Activated CD4-positive, alpha-beta T cell treated with anti-CD3 and anti-CD28 coated beads, Interleukin-10, Interleukin-2, amounts not matched to agents 100 ng/mL and 50 ng/mL, durations not matched to agents 16 hours and 8 hours (primary cell): Measurements from ENCODE around the gene SLC44A3.
"Not testable (repeated sequence)": the region's sequence is repeated elsewhere in the genome, so short reads cannot be mapped to it uniquely, and the experiment has no call there.

Experiments
- DNase-seq: peaks from one replicate; pipeline ENCODE4 v3.0.0-alpha.2; 2020

SLC44A3 gene

DNA sequence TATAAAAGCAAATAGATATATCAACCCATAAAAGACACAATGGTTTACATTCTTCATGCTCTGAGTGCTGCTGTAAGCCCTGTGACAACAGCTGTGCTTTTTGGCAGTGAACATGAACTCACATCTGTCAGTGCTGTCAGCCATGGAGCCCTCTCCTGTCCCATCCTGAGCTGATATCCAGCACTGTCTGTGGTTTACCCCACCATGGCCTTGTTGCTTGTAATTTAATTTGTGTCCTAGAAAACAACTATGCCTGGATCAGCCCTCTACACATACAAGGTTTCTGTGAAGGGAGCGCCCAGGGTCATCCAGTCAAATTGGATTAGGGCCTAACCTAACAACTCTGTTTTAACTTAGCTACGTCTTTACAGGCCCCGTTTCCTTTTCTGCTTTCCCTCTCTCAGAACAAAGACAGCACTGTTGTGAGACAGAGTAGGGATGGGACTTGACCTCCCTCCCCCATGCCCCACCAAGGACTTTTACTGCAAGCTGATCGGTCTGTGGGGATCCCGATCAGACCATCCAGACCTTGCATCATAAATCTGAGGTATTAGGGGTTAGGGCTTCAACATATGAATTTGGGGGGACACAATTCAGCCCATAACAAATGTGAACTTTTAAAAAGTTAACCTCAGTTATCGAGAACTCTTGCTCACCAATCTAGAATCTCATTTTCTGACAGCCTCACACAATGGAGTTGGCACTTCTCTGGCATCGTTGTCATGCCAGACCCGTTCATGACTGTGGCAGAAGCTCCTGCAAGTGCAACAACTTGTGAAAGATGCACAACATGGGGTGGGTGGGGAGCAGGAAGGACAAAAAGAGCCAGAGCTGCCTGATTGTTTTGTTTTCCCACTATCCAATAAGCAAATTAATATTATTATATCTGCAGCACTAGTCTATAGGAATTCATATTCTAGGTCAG lies 16.4 kb upstream of the SLC44A3 start:
- DNase-seq: no peak

DNA sequence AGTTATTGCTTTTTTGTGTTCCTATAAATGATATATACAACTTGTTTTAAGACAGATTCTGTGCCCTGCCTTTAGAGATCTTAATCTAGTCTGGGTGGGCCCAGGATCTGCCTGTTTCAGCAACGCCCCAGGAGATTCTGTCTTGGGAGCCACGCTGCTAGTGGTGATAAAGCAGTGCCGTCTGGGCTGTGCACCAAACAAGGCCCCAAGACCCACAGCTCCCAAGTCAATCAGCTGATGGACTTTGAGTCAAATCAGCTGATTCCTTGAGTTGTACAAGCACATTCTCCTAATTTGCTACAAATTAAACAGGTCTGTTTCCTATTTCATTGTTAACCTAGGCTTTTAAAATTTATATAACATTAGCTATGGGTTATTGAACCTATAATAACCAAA lies 15.7 kb upstream of the SLC44A3 start:
- no peak for DNase-seq

DNA sequence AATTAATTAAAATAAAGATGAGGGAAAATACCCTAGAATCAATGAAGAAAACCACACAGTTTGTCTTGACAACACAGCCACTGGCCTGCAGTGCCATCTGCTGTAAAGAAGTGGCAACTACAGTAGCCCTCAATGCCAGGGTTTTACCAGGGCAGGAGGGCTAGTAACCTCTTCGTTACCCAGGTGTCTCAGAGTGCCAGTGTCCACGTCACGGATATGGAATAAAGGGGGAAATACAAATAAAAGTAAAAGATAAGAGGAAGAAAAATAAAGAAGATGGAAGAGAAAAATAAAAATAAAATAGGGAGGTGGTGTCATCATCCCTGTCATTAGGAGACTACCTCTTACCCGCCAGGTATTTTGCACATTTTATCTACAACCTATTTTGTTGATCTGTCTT lies 14.2 kb upstream of the SLC44A3 start:
- peak; percentile 56 for DNase-seq

DNA sequence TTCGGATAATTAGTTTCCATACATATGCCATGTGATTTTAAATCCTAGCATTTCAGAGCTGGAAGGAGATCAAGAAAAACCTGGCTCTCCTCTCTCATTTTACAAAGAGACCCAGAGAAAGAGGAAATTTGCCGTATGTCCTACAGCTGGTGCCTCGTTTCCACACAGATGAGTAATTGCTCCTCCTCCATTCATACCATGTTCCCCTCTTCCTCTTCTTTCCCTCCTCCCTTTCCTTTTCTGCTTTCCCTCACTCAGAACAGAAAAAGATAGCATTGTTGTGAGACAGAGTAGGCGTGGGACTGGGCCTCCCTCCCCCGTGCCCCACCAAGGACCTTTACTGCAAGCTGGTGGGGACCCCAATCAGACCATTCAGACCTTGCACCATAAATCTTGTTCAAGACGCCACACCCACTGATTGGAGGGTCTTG lies 13.7 kb upstream of the SLC44A3 start:
- DNase-seq: no peak

DNA sequence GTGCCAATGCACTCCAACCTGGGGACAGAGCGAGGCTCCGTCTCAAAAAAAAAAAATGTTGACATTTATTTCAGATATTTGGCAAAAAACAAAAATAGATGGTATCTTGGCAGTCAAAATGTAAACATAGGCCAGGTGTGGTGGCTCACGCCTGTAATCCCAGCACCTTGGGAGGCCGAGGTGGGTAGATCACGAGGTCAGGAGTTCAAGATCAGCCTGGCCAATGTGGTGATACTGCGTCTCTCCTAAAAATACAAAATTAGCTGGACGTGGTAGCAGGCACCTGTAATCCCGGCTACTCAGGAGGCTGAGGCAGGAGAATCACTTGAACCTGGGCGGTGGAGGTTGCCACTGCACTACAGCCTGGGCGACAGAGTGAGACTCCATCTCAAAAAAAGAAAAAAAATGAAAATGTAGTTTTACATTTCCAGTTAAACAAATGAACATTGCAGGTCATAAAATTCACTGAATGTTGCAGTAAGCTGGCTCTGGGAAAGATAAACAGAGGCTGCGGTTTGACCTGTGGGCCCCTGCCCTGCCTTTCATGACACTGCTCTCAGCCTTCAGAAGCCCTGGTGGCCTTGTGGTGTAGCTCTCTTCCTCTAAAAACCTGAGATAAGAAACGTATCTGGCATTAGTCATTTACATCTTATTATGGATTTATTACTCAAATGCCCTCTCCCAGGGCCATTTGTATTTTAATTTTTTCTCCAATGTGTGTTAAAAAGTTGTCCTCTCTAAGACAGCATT lies 12.2 kb upstream of the SLC44A3 start:
- DNase-seq: no peak

DNA sequence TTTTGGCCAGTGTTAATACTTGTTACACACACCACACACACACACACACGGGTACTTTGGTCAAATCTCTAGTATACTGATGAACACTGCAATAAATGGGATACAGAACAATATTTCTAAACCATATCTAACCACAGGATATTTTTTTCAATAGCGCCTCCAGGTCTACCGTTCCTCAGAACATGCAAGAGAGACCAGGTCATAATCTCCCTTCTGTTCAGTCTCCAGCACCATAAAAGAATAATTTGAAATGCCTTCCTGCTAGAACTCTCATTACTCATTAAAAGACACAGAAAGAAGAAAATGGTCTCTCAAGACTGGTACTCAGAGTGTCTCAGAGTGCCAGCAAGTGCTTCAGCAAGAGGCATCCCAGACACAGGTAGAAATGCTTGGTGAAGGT lies 11.5 kb upstream of the SLC44A3 start:
- DNase-seq: no peak

DNA sequence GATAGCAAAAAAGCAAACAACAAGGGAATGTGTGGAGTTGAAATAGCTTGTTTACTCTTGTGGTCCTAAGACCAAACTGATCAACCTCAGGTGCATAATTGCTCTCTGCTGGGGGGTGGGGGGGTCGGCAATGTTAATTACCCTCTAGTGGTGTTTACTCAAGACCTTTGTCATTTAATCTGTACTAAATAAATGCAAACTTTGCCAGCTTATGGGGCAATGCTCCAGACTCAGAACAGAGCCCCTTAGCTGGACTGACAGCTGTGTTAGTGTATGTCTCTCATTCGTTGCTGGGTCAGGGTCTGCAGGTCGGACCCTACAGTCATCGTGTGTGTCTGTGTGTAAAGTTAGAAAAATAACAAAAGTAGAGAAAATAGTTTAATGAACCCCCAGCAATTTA lies 7.2 kb upstream of the SLC44A3 start:
- no peak for DNase-seq

DNA sequence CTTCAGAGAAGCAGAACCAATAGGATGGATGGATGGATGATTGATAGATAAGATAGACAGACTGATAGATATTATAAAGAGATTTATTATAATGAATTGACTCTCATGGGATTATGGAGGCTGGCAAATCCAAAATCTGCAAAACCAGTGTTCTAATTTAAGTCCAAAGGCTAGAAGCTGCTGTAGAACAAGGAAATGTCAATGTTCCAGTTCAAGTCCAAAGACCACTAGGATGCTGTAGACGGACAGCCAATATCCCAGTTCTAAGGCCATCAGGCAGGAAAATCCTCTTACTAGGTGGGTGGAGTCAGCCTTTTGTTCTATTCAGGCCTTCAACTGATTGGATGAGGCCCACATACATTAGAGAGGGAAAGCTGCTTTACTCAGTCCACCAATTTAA lies 4.1 kb upstream of the SLC44A3 start:
- no peak for DNase-seq

DNA sequence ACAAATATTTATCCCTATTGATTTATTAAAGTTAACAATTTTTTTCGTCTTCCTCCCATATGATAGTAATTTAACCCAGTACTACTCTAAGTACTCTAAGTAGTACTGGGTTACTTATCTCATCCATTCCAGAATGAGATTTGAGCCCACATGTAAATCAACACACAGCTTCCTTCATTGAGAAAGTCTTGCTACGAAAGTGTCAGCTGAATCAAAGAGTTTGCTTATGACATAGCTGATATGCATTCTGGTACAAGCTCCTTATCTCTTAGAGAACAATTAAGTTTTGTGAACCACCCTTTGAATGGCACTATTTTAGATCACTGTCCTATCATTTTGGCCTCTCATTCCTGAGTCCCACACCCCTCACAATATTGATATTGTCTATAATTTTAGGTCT lies 2.4 kb upstream of the SLC44A3 start:
- DNase-seq: no peak

DNA sequence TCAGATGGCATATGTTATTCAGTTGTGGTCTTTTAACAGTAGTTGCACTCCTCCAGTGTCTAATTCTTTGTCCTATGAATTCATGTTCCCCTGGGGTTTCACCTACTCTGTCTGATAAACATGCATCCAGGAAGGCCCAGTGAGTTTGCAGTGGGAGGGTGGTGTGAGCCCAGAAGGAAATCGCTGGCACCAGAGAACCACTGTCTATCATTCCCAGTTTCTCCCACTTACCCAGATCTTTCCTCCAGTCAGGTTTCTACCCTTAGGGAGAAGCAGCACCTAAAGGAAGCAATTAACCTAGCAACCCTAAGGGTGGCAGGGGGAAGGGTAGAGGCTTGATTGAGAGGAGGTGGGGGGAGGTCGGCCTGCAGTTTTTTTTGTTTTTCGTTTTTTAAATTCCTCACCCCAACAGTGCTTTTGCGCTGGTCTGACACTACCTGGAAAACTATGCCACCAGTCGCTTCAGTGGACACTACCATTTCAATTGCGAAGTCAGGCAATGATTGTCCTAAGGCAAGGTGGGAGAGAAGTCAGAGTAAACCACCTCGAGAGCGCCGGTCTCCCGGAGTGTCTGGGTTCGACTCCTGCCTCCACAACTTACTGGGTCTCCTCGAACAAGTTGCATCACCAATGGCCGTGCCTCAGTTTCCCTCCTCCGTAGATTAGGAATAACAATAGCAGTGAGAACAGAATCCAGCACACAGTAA lies 766 bp upstream of the SLC44A3 start:
- no peak for DNase-seq

DNA sequence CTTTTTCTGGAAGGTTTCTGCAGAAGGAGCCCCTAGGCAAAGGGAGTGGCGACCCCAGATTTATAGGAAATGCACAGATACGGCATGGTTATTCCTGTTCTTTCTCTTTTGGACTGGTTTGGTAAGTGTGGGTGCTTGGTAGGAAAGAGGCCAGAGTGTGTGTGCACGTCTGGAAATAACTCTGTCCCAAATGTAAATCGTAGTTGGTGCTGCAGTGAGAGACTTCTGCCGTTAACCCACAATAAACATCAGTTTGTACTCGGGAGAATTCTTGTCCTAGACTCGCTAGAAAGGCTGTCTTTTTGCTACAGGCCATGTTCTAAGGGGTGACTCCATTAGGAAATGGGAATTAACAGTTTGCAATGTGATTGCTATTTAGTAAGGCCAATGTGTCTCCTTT lies 779 bp downstream of the SLC44A3 start:
- DNase-seq: no peak

DNA sequence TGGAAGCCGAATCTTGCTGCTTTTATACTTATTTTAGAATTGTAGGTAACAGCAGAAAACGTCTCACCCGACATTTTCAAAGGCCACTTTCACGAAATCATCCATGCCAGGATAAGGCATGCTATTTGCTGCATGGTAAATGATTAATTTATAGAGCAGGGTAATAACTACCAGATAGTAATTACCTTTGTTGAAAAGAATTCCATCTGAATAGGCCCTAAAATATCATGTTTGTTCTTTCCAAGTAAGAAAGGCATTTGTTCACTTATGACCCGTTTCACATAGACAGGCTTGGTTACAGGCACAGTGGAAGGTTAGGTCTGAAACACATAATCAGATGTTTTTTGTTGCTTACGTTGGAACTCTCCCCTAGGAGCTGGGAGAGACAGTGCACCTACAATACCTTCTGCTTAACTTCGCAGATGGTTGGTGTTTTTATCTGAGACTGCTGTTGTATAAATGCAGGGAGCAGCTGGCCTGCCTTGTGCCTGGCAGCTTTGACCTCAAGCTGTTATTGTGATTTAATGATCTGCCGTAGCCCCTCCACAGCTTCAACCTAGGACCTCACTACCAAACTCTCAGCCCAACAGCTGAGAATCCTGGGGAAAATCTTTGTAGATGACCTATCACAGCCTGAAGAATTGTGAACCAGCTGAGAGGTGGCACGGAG lies 1.6 kb downstream of the SLC44A3 start:
- no peak for DNase-seq

DNA sequence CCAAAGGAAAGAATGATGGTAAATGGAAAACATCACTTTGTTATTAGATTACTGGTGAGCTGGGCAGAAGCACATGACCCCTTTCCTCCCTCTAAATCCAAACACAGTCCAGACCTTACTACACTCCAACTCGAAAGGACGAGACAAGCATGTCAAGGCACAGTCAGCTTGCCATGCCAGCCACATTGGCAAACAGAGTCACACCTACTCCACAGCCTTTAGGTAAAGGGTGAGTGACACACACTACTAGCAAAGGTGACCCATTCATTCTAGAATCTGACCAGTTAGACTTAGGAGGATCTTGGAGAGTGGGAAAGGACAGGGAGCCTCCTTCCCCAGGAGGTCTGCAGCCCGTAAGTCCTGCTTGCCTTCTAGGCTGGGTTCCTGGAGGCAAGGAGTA lies 3.0 kb downstream of the SLC44A3 start:
- no peak for DNase-seq

DNA sequence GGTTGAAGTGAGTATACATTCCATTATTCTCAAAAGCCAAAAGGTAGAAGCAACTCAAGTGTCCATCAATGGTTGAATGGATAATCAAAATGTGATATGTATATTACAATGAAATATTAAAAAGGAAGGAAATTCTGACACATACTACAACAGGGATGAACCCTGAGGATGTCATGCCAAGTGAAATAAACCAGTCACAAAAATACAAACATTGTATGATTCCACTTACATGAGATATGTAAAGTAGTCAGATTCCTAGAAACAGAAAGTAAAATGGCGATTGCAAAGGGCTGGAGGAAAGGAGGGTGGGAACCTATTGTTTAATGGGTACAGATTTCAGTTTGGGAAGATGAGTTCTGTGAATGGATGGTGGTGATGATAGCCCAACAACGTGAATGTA lies 5.8 kb downstream of the SLC44A3 start:
- DNase-seq: no peak

DNA sequence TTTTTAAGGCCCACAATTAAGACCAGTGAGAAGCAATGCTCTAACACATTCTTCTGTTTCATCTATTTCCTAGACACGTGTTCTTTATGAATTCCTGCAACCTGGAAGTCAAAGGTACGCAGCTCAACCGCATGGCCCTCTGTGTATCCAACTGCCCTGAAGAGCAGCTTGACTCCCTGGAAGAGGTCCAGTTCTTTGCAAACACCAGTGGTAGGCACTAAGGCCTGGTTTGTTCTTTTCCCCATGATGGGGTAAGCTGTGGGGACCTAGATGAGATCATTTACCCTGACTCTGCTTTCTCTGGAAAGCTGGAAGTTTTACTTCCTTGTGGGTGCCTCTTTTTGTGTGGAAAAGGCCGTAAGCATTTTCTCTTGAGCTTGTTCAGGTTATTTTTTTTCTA lies 7.3 kb downstream of the SLC44A3 start:
- no peak for DNase-seq

DNA sequence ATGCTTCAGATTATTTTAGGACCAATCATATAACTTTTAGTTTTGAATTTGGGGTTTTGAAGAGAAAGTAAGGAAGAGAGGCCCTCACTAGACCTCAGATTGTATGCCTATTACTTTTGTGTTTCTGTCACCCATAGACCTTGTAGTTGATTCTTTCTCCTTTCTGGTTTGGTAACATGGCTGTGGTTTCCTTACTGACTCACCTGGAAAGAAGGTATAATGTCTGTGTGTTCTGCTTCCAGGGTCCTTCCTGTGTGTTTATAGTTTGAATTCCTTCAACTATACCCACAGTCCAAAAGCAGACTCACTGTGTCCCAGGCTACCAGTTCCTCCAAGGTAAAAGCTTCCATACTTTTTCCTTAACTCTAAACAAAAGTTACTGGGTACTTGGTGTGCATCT lies 8.1 kb downstream of the SLC44A3 start:
- no peak for DNase-seq

DNA sequence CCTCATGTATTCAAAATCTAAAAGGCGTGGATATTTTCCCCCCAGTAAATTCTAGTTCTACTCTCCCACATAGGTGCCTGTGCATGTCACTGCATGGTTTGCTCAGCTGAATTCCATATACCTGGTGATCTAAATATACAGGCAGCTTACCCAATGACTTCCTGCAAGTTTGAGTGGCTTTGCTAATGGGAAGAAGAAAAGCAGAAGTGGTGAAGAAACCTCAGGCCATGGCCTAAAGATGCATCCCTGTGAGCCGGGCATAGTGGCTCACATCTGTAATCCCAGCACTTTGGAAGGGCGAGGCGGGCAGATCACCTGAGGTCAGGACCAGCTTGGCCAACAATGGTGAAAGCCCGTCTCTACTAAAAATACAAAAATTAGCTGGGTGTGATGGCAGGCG lies 11.5 kb downstream of the SLC44A3 start:
- DNase-seq: no peak

DNA sequence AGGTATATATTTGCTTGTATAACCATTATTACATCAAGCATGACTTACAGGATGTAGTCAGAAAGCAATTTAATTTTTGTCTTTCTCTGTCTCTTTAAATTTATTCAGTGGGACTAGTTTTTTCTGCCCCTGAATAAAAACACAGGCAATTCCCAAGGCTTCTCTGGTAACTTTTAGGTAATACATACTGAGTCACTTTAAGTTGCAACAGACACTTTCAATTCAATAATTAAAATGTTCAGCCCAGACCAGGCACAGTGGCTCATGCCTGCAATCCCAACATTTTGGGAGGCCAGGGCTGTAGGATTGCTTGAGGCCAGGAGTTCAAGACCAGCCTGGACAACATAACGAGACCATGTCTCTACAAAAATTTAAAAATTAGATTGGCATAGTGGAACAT lies 12.3 kb downstream of the SLC44A3 start:
- no peak for DNase-seq

DNA sequence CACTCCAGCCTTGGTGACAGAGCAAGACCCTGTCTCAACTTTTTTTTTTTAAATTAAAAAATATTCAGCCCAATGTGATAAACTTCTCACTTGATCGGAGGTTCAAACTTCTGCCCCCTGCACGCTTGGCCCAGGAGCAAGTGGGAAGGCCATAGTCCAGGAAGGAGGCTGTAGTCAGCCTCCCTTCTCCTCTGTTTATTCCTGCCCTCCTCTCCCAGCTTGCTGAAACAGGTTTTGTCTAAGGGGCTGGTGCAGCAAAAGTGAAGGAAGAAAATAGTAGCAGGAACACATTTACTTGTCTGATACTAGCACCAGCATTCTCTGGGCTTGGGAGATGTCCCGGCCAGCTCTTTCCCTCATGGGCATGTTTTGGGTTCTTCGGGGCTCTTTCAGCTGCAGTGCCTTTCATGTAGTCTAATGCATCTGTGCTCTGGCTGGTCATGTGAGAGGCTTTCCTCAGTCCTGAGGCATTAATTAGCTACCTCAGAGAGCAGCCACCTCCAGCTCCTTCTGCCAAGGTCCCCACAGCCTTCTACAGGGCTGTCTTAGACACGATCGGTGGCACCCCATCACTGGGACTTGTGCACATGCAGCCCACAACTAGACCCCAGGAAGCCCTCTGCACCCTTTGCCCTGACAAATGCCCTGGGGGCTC lies 12.9 kb downstream of the SLC44A3 start:
- no peak for DNase-seq

DNA sequence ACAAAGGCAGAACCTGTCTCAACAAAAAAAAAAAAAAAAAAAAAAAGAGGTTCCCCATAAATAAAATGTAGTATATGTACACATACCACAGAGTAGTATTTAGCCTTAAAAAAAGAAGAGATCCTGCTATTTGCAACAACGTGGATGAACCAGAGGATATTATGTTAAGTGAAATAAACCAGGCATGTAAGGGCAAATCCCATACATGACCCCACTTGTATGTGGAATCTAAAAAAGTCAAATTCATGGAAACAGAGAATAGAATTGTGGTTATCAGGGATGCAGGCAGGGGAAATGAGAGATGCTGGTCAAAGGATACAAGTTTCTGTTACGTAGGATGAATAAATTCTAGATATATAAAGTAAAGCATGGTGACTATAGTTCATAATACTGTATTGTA lies 16.7 kb downstream of the SLC44A3 start:
- no peak for DNase-seq

DNA sequence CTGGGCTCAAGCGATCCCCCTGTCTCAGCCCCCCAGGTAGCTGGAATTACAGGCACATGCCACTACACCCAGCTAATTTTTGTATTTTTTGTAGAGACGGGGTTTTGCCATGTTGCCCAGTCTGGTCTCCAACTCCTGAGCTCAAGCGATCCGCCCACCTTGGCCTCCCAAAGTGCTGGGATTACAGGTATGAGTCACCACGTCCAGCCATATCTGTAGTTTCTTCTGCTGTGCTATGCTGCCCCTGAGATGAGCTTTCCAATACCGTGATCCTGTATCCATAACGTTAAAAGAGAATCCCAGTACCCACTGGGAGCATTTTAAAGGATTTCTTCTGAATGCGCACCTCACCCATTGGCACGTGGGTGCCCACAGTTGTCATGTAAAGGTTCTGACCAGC lies 20.2 kb downstream of the SLC44A3 start:
- DNase-seq: not testable (repeated sequence)

DNA sequence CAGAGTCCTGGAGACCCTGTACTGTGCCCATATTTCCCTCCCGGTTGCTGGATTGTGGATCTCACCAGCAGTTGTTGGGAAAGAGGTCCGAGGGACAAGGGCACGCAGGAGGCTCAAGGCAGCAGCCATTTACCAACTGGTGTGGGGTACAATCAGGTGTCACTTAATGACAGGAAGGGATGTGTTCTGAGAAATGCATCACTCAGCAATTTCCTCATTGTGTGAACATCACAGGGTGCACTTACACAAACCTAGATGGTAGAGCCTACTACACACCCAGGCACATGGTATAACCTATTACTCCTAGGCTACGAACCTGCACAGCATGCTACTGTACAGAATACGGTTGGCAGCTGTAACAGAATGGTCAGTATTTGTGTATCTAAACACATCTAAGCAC lies 20.7 kb downstream of the SLC44A3 start:
- no peak for DNase-seq

DNA sequence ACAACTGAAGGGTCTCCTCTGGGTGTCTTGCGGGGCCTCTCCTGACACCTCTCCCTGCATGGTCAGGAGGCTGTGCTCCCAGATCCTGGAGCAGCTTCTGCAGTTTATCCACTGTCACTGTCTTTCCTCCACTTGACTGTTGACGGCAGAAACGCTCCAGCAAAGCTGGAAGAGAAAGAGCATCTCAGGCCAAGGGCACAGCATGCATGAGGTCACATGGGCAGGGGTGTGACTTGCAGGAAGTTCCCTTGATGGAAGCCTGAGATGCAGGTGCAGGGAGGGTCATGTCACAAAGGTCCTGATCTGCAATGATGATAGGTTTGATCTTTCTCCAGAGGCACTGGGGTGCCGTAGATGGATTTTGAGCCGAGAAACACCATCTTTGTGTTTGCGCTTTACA lies 23.3 kb downstream of the SLC44A3 start:
- no peak for DNase-seq
